Measurements from ENCODE around the gene RAD51B.
A peak's percentile ranks its signal among the peaks of the same experiment; 100 is the strongest.

Gene RAD51B

GRCh38 chr14:68777644-68778043 lies 958.1 kb downstream of the RAD51B start:
- Mint-ChIP-seq H3K9me3 (no peaks in the 10 kb centered on the region), H3K27me3 (no peaks in the 10 kb centered on the region), H3K4me3 (no peak overlapping the region), H3K36me3 (ENCODE audit: insufficient read depth) (peaks cover 12% of the 10 kb centered on the region), H3K4me1 (ENCODE audit: low read depth in 2 of 2) (peaks cover 48 to 55% of the 10 kb centered on the region in 2 donors), H3K27ac (peak overlapping the region in 1 of 2 donors; percentile 97)
- no peak for DNase-seq
- no peak for ATAC-seq (replicated peaks)

Measured in effector memory CD8-positive, alpha-beta T cell (primary cell).